DOHH2 (cell line): ENCODE results near the gene DAZAP1.

Experiments used
- H3F3A ChIP-seq: fragments of 200-600 bp; sonication (generic), shearing (Covaris generic); 2 replicates; pipeline ENCODE4 v1.6.0; 2016; ENCODE audit warnings: antibody characterized with exemption, mild to moderate bottlenecking; ENCODE audit not compliant: control insufficient read depth, insufficient read depth
- H3K27ac ChIP-seq: fragments of 200-600 bp; sonication (generic); 2 replicates; pipeline ENCODE4 v1.5.1; 2014; ENCODE audit warnings: low read depth, mild to moderate bottlenecking, low read length, moderate library complexity
- H3K27me3 ChIP-seq: fragments of 200-600 bp; sonication (generic); 2 replicates; pipeline ENCODE4 v1.6.1; 2014; ENCODE audit warnings: mild to moderate bottlenecking, low read length, mixed read lengths; ENCODE audit not compliant: control insufficient read depth
- H3K36me3 ChIP-seq: fragments of 200-600 bp; sonication (generic); 2 replicates; pipeline ENCODE4 v1.6.1; 2014; ENCODE audit warnings: mild to moderate bottlenecking, low read length, moderate library complexity, mixed read lengths; ENCODE audit not compliant: control insufficient read depth
- H3K4me1 ChIP-seq: fragments of 200-600 bp; sonication (generic); 2 replicates; pipeline ENCODE4 v1.6.1; 2014; ENCODE audit warnings: mild to moderate bottlenecking, low read length, mixed read lengths; ENCODE audit not compliant: control insufficient read depth
- H3K4me2 ChIP-seq: fragments of 200-600 bp; sonication (generic); 2 replicates; pipeline ENCODE4 v1.6.0; 2014; ENCODE audit warnings: mild to moderate bottlenecking, low read length, moderate library complexity
- H3K4me3 ChIP-seq: fragments of 200-600 bp; sonication (generic); 2 replicates; pipeline ENCODE4 v1.5.1; 2014; ENCODE audit warnings: mild to moderate bottlenecking, low read length, mixed read lengths
- H3K79me2 ChIP-seq: fragments of 200-600 bp; sonication (generic); 2 replicates; pipeline ENCODE4 v1.6.1; 2014; ENCODE audit warnings: mild to moderate bottlenecking, low read length, mixed read lengths; ENCODE audit not compliant: control insufficient read depth
- H3K9me2 ChIP-seq: fragments of 200-600 bp; sonication (generic); replicated peaks from 2 replicates; pipeline ENCODE4 v1.6.1; 2014; ENCODE audit warnings: mild to moderate bottlenecking, low read length, mixed read lengths; ENCODE audit not compliant: control insufficient read depth
- H3K9me3 ChIP-seq: fragments of 200-600 bp; sonication (generic); 2 replicates; pipeline ENCODE4 v1.6.1; 2014; ENCODE audit warnings: antibody characterized with exemption, low read length, mixed read lengths; ENCODE audit not compliant: control insufficient read depth, insufficient read depth
- H4K20me1 ChIP-seq: fragments of 200-600 bp; sonication (generic); 2 replicates; pipeline ENCODE4 v1.6.0; 2014; ENCODE audit warnings: low read depth, mild to moderate bottlenecking, antibody characterized with exemption, low read length, moderate library complexity; ENCODE audit not compliant: control insufficient read depth, insufficient read depth
- CTCF ChIP-seq: fragments of 200-600 bp; sonication (generic); IDR thresholded peaks from one replicate; pipeline ENCODE4 v1.5.1; 2014; ENCODE audit warnings: antibody characterized with exemption, mild to moderate bottlenecking, low read depth, low read length; ENCODE audit not compliant: poor library complexity, severe bottlenecking
- EZH2phosphoT487 ChIP-seq: fragments of 200-600 bp; sonication (generic); IDR thresholded peaks from 2 replicates; pipeline ENCODE4 v1.6.1; 2017; ENCODE audit warnings: borderline replicate concordance, mild to moderate bottlenecking, antibody characterized with exemption, low read length, moderate library complexity, mixed read lengths

The DAZAP1 gene

GRCh38 chr19:1387684-1388636 is 19.4 kb upstream of the DAZAP1 start:
- Histone ChIP-seq H4K20me1 (no peaks in the 10 kb centered on the region), H3K36me3 (peaks cover 45% of the 10 kb centered on the region), H3K9me2 (no peaks in the 10 kb centered on the region), H3K4me1 (peaks cover 12% of the 10 kb centered on the region), H3K4me3 (no peak overlapping the region), H3K4me2 (no peak overlapping the region), H3K27ac (no peak overlapping the region), H3K79me2 (peaks cover 42% of the 10 kb centered on the region), H3K27me3 (no peaks in the 10 kb centered on the region), H3K9me3 (no peaks in the 10 kb centered on the region), H3F3A (peaks cover 3% of the 10 kb centered on the region; the same call in 1 of the 2 replicates)
- TF ChIP-seq CTCF = no peak
- no peak for TF ChIP-seq EZH2phosphoT487

- peaks cover 3% of the 10 kb centered on the region; the same call in 1 of the 2 replicates for H3F3A ChIP-seq
- H4K20me1 ChIP-seq = no peaks in the 10 kb centered on the region
- no peak overlapping the region for H3K4me3 ChIP-seq
- H3K4me2 ChIP-seq = no peak overlapping the region
- H3K27me3 ChIP-seq = no peaks in the 10 kb centered on the region
- no peaks in the 10 kb centered on the region for H3K9me2 ChIP-seq
- no peaks in the 10 kb centered on the region for H3K9me3 ChIP-seq
- H3K36me3 ChIP-seq = peaks cover 51% of the 10 kb centered on the region
- H3K79me2 ChIP-seq = peaks cover 42% of the 10 kb centered on the region
- TF ChIP-seq CTCF = no peak
- TF ChIP-seq EZH2phosphoT487 = no peak
- H3K4me1 ChIP-seq = peaks cover 10% of the 10 kb centered on the region
- H3K27ac ChIP-seq = no peak overlapping the region
These were observed 18.8 kb upstream of the DAZAP1 start for GRCh38 chr19:1388637-1389026.

GRCh38 chr19:1389033-1389940 is 18.1 kb upstream of the DAZAP1 start:
- TF ChIP-seq EZH2phosphoT487 (no peak), CTCF (no peak)
- Histone ChIP-seq H4K20me1 (no peaks in the 10 kb centered on the region), H3F3A (peaks cover 2% of the 10 kb centered on the region; the same call in 1 of the 2 replicates), H3K9me2 (no peaks in the 10 kb centered on the region), H3K4me2 (no peak overlapping the region), H3K4me1 (peaks cover 9% of the 10 kb centered on the region), H3K27me3 (no peaks in the 10 kb centered on the region), H3K79me2 (peaks cover 37% of the 10 kb centered on the region), H3K9me3 (no peaks in the 10 kb centered on the region), H3K27ac (no peak overlapping the region), H3K36me3 (peaks cover 52% of the 10 kb centered on the region), H3K4me3 (no peak overlapping the region)
